SIG-M5 treated with dmso at 0.1 percent for 504 hours (cell line): Measurements from ENCODE around the gene VAV2.

ENCODE experiments used
- DNase-seq: peaks from one replicate; lab custom pipeline; 2025; ENCODE audit not compliant: unreplicated experiment; lab: John Stamatoyannopoulos, UW

VAV2 gene, protein sequence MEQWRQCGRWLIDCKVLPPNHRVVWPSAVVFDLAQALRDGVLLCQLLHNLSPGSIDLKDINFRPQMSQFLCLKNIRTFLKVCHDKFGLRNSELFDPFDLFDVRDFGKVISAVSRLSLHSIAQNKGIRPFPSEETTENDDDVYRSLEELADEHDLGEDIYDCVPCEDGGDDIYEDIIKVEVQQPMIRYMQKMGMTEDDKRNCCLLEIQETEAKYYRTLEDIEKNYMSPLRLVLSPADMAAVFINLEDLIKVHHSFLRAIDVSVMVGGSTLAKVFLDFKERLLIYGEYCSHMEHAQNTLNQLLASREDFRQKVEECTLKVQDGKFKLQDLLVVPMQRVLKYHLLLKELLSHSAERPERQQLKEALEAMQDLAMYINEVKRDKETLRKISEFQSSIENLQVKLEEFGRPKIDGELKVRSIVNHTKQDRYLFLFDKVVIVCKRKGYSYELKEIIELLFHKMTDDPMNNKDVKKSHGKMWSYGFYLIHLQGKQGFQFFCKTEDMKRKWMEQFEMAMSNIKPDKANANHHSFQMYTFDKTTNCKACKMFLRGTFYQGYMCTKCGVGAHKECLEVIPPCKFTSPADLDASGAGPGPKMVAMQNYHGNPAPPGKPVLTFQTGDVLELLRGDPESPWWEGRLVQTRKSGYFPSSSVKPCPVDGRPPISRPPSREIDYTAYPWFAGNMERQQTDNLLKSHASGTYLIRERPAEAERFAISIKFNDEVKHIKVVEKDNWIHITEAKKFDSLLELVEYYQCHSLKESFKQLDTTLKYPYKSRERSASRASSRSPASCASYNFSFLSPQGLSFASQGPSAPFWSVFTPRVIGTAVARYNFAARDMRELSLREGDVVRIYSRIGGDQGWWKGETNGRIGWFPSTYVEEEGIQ

DNA sequence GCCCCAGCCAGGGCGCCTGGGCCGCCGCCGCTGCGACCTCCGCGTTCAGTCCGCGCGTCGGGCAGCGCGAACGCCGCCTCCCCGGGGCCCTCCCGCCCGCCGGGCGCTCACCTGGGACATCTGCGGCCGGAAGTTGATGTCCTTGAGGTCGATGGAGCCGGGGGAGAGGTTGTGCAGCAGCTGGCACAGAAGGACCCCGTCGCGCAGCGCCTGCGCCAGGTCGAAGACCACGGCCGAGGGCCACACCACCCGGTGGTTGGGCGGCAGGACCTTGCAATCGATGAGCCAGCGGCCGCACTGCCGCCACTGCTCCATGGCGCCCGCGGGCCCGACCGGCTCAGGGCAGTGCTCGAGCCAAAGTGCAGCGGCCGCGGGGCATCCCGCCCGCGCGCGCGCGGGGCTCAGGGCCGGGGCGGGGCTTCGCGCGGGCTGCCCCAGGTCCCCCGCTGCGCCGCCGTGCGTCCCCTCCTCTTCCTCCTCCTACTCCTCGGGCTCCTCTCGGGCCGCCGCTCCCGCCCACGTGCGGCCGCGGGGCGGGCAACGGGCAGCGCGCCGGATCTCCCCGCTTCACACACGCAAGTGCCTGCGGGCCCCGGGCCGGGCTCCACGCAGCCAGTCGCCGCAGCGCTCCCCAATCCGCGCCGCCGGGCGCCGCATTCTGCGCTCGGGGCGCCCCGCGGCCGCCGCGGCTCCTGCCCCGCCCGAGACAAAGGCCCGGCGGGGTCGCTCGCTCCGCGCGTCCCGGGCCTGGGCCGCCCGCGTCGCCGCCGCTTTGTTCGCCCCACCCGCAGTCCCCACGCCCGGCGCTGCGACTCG lies at the start of gene VAV2:
VAV2 (minus strand) TSS at position 361 of the 816 bp plus-strand sequence; CDS start at position 315, 46 bp downstream.
- peak; percentile 63 for DNase-seq

GRCh38 chr9:134041649-134041962 lies 49.5 kb upstream of the VAV2 start:
- no peak for DNase-seq

DNA sequence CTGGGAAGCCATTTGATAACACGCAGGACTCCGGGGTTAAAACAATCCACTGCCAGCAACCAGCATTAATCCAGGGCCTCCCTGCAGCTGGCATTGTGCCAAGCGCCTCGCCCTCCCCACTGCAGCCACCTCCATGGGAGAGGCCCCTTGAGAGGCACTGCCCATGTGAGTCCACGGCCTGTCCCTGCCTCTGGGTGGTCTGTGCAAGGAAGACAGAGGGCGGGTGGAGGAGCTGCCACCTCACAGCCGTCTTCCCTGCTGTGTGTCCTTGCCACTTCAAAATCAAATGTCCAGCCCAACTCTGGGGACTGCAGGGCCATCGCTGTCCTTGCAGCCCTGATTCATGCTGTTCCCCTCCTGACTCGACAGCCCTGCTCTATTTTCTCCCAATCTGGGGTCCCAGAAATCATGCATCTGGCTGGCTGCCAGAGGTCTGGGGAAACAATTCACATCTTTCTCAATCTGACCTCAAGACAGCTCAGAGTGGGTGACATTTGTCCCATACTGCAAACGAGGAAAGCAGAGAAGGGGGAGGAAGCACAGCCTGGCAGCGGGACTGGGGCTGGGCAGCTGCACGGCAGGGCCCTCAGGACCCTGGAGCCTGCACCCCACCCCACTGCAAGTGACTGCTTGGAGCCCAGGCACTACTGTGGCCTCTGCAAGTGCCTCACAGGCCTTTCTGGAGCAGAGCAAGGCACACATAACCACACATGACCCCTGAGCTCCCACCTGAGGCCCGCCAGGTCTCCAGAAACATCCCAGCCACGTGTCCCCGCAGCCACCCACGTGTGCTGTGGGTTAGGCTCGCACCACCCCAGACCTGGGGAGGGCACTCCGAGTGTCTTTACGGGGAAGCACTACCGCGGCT lies 48.9 kb upstream of the VAV2 start:
- no peak for DNase-seq

GRCh38 chr9:134040176-134040565 lies 48.0 kb upstream of the VAV2 start:
- DNase-seq: no peak

DNA sequence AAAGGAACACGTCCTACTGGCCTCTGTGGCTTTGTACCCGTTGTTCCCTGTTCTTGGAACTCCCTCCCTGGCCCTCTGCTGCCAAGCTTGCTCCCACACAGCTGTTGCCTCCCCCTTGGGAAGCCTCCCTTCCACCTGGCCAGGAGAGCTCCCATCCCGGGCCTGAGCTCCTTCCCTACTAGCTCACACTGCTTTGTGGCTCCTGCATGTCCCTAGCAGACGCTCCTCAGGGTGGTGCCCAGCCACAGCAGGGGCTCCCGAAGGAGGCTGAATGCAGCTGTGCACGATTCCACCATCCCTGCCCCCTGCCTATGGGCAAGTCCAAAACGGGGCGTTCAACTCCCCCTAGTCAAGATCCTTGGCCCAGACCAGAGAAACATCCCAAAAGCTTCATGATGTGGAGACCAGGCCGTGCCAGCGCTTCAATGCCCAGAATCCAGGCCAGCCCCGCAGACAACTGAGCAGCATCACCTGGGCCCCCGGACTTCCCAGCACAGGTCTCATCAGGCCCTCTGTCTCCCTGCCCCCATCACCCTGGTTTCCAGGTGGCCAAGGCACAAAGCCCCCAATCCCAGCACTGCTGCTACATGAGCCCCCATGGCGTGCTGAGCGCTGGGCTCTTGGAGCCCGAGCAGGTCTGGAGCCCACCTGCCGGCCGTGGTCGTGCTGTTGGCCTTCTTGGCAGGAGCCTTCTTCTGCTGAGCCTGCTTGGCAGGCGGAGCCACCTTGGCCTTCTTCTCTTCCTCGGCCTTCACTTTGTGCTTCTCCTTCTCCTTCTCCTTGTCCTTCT lies 47.5 kb upstream of the VAV2 start:
- DNase-seq: no peak

DNA sequence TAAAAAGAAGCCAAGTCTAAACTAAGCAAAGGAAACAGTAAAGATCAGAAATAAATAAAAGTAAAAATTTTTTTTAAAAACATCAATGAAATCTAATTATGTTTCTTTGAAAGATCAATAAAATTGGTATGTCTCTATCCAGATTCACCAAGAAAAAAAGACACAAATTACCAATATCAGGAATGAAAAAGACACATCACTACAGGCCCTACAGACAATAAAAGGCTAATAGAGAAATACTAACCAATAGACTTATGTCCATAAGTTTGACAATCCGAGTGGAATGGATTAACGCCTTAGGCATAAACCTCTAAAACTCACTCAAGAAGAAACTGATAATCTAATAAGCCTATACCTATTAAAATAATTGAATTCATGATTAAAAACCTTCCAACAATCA lies 45.5 kb upstream of the VAV2 start:
- DNase-seq: no peak

DNA sequence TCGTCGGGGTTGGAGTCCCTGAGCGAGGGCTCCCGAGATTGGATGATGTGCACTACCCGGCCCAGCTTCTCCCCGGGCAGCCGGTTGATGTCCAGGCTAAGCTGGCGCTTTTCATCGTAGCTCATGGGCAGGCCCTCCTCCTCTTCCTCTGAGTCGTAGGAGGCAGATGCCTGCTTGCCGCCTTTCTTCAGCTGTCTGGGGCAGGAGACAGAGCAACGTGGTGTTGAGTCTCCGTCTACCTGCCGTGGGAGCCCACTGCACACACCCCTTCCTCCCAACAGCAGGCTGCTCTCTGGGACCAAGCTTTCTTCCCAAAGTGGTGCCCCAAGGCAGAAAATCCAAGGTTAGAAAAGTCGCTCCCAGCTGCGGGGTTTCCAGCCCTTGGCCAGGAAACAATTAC lies 44.0 kb upstream of the VAV2 start:
- no peak for DNase-seq

DNA sequence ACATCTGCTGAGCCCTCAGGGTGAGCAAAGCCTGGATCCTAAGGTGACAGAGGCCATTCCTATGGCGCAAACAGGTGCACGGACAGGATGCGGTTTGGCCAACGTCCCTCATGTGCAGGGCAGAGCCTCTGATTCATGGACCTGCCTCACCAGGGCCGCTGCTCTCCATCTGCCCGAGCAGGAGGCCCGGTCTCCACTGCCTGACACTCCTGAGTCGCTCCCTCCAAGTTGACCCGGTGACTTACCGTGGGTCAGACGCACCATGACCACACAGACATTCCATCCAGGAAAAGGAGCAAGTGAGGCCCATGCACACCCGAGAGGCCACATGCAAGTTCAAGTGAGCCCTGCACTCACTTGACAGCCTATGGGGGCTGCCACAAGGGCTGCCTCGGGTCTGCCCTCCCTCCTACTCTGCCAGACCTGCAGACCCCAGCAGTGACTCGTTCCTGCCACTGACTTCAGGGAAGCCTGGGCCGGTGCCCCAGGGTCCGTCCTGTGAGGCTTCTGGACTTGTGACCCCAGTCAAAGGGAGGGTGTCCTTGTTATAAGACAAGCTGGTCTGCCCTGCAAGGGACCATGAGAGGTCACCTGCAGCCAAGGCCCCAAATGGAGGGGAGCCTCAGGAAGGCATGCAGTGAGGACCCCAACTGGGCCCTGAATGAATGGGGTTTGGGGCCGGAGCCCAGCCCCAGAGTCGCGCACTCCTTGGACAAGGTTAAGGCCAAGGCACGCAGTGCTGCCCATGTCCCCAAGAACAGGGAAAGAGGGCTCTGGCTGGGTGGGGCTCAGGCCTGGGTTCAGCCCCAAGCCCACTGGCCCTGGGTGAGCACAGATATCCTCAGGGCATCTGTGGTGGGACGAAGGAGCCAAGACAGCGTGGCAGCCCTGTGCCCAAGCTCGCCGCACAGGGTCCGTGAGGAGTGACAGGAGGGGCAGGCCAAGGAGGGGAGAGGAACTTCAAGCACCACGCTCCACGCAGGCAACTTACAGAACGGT lies 43.2 kb upstream of the VAV2 start:
- DNase-seq: no peak

DNA sequence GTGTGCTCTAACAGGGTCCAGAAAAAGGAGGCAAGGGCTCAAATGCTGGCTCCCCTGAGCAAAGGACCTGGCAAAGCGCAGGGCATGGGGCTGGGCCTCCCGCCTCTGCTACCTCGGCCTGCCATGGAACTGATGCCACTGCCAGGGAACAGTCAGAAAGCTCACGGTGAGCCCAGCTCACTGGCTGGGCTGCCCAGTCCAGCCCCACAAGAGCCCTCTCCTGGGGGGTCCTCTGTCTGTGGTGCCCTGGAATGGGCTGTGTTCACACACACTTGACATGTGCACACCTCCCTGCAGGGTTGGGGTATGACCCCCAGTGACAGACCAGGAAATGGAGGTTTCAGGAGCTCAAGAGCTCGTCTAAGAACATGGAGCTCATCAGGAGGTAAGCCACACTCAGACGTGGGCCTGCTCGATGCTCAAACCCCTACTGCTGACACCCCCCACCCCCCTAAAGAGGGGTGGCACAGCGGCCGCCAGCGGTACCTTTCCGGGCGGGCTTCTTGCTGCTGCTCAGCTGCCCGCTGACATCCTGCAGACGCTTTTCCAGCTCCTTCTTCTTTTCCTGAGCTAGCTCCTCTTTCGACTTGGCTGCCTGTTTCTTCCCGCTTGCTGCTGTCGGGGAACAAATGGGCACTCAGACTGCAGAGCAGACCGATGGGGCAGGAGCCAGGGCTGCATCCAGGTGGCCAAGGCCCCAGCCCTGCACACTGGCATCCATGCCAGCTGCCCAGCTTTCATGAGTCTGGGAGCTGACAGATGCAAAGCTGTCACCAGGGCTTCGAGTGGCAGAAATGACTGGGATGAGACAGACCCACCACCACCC lies 42.3 kb upstream of the VAV2 start:
- no peak for DNase-seq

DNA sequence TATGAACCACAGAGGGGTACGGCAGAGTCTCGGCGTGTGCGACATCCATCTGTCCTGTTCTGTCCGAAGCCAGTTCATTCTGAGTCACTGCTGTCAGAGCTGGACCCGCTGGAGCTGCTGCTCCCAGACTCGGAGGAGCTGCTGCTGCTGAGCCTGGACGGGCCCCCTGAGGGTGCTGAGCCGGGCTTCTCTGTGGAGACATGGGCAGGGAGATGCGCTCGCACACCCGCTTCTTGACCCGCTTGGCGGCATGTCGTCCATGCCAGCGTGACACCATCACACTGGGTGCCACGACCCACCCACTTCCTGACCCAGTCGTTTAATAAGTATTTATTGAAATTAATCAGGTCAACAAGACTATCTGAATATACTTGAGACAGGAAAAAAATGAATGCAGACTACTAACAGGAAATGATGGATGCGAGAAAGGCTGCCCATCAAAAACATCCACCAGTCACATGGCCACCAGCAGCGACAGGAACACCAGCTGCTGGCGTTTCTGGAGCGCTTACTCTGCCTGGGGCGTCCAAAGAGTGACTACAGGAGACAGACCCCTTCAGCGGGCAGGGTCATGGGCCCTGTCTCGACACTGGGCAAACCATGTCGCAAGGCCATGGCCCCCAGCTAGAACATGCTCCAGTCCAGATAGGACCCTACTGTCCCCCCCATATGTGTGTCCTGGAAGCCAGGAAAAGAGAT lies 41.5 kb upstream of the VAV2 start:
- no peak for DNase-seq

GRCh38 chr9:134032456-134033222 lies 40.5 kb upstream of the VAV2 start:
- DNase-seq: no peak

DNA sequence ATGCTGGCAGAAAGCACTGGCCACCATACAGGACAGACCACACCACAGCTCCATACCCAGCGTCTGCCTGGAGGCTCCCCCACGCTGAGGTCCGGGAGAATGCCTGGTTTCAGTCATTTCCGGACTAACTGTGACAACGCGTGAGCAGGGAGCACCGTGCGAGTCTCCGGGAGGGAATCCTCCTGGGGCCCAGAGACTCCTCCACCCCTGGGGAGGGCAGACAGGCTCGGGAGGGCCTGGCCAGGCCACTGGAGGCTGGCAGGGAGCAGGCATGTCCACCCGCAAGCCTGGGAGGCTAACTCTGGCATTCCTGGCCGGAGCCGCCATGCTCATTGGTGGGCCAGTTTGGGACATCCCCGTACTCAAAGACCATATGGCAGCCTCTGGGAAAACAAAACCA lies 39.7 kb upstream of the VAV2 start:
- DNase-seq: no peak

DNA sequence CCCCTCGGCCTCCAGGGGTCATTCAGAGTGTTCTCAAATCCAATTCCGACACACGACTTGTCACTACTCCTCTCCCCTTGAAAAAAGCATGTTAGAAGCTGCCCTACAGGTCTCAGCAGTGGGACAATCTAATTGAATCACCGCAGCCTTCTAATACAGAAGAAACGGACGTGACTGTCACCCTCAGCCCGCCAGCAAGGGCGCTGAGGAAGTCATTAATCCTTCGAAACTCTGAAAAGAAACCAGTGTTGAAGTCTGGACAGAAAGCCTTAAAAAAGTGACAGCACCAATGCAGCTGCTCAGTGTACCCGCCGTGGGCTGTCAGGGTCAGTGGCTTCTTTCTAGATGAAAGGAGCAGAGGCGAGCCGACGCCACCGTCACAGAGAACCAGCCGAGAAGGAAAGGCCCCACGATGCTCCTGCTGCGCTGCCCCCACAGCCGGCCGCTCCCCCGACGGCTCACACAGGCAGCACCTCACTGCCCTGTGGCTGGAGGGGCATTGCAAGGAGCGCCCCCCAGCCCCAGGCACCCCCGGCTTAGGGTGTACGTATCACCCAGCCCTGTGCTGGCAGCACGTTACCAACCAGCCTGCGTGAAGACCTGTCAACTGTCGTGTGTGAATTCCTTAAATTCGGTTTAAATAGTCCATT lies 38.8 kb upstream of the VAV2 start:
- DNase-seq: no peak

GRCh38 chr9:134029248-134030226 lies 37.4 kb upstream of the VAV2 start:
- DNase-seq: no peak
